GM12891 (cell line): Measurements from ENCODE around the gene ME1.

ENCODE experiments used
- DNase-seq: peaks from one replicate; pipeline ENCODE4 v3.0.0; 2011; ENCODE audit warnings: low spot score; ENCODE audit not compliant: insufficient read length
- FAIRE-seq: peaks from 2 replicates; lab custom pipeline; 2011; peaks lifted over from hg19 to GRCh38; lab: Jason Lieb, UNC
- PAX5 ChIP-seq: IDR thresholded peaks from 2 replicates; pipeline ENCODE4 v1.6.1; 2011; ENCODE audit warnings: low read length, moderate library complexity, mild to moderate bottlenecking; ENCODE audit not compliant: insufficient read depth, severe bottlenecking
- POLR2A ChIP-seq: IDR thresholded peaks from 2 replicates; pipeline ENCODE4 v1.6.1; 2011; ENCODE audit warnings: low read depth, low read length, control low read depth
- POLR2AphosphoS5 ChIP-seq: IDR thresholded peaks from 2 replicates; pipeline ENCODE4 v1.6.1; 2011; ENCODE audit warnings: low read depth, low read length, control low read depth
- POU2F2 ChIP-seq: IDR thresholded peaks from 2 replicates; pipeline ENCODE4 v1.6.1; 2011; ENCODE audit warnings: low read depth, mild to moderate bottlenecking, control low read depth, low read length, moderate library complexity
- SPI1 ChIP-seq: IDR thresholded peaks from 2 replicates; pipeline ENCODE4 v1.6.1; 2011; ENCODE audit warnings: low read depth, low read length, control low read depth
- TAF1 ChIP-seq: IDR thresholded peaks from 2 replicates; pipeline ENCODE4 v1.6.1; 2011; ENCODE audit warnings: low read depth, low read length, control low read depth

Gene ME1

GRCh38 chr6:83436674-83437073, 5.8 kb upstream of the ME1 start:
- DNase-seq (no peak), FAIRE-seq (no peak)
- no peak for TF ChIP-seq POLR2A
- TF ChIP-seq TAF1: no peak
- TF ChIP-seq PAX5: no peak
- no peak for TF ChIP-seq POU2F2
- no peak for TF ChIP-seq SPI1

- no peak for DNase-seq
- FAIRE-seq: no peak
- TF ChIP-seq SPI1 (no peak), POLR2A (no peak), POLR2AphosphoS5 (no peak), TAF1 (no peak), POU2F2 (no peak), PAX5 (no peak)
Measured at GRCh38 chr6:83433177-83433576, 2.3 kb upstream of the ME1 start.

- DNase-seq (no peak), FAIRE-seq (no peak)
Measured at GRCh38 chr6:83432636-83433035, 1.8 kb upstream of the ME1 start.

GRCh38 chr6:83431545-83432155, 799 bp upstream of the ME1 start:
- FAIRE-seq: no peak
- no peak for DNase-seq
- TF ChIP-seq POLR2A (no peak), POLR2AphosphoS5 (no peak), PAX5 (no peak), POU2F2 (no peak), SPI1 (no peak), TAF1 (no peak)

More at GRCh38 chr6:83432636-83433035, 1.8 kb upstream of the ME1 start:
- TF ChIP-seq POLR2AphosphoS5: no peak
- TF ChIP-seq TAF1: no peak
- no peak for TF ChIP-seq PAX5

- TF ChIP-seq POLR2A: no peak
- no peak for TF ChIP-seq TAF1
- TF ChIP-seq POU2F2: no peak
- TF ChIP-seq SPI1: no peak
- TF ChIP-seq PAX5: no peak
- TF ChIP-seq POLR2AphosphoS5: no peak
- DNase-seq: no peak
- peak; percentile 67 for FAIRE-seq
Measured at GRCh38 chr6:83429857-83430610, 817 bp downstream of the ME1 start.

- no peak for TF ChIP-seq POLR2A
- no peak for TF ChIP-seq TAF1
- no peak for TF ChIP-seq PAX5
- TF ChIP-seq POU2F2: no peak
- no peak for TF ChIP-seq POLR2AphosphoS5
- FAIRE-seq (no peak), DNase-seq (no peak)
Measured at GRCh38 chr6:83429269-83429668, 1.6 kb downstream of the ME1 start.

- no peak for FAIRE-seq
- TF ChIP-seq POLR2A (no peak), TAF1 (no peak), SPI1 (no peak), POLR2AphosphoS5 (no peak), POU2F2 (no peak), PAX5 (no peak)
- DNase-seq: no peak
Measured at GRCh38 chr6:83424392-83425018, 6.3 kb downstream of the ME1 start.

GRCh38 chr6:83417880-83418663, 12.8 kb downstream of the ME1 start:
- no peak for FAIRE-seq
- TF ChIP-seq SPI1 (no peak), PAX5 (no peak), TAF1 (no peak), POLR2AphosphoS5 (no peak), POLR2A (no peak), POU2F2 (no peak)
- no peak for DNase-seq

GRCh38 chr6:83413068-83413467, 17.8 kb downstream of the ME1 start:
- TF ChIP-seq POLR2A: no peak
- no peak for FAIRE-seq
- no peak for DNase-seq
